GM18526 (cell line): ENCODE results near the gene RNFT2.

Source experiments
- POLR2A ChIP-seq: IDR thresholded peaks from 3 replicates; pipeline ENCODE4 v1.6.1; 2011; ENCODE audit not compliant: insufficient read length; ENCODE audit errors: extremely low read depth

The RNFT2 gene

GRCh38 chr12:116862167-116862566, 124.1 kb downstream of the RNFT2 start:
- no peak for TF ChIP-seq POLR2A

GRCh38 chr12:116863275-116863767, 125.2 kb downstream of the RNFT2 start:
- TF ChIP-seq POLR2A, result no peak

- no peak for TF ChIP-seq POLR2A
These were observed 126.5 kb downstream of the RNFT2 start for GRCh38 chr12:116864371-116865160.

- no peak for TF ChIP-seq POLR2A
These were observed 129.4 kb downstream of the RNFT2 start for GRCh38 chr12:116867523-116867922.

- TF ChIP-seq POLR2A, result no peak
These were observed 132.2 kb downstream of the RNFT2 start for GRCh38 chr12:116870306-116870705.

- no peak for TF ChIP-seq POLR2A
These were observed 136.3 kb downstream of the RNFT2 start for GRCh38 chr12:116874324-116874995.

GRCh38 chr12:116876151-116876869, 138.2 kb downstream of the RNFT2 start:
- no peak for TF ChIP-seq POLR2A

- no peak for TF ChIP-seq POLR2A
These were observed 140.7 kb downstream of the RNFT2 start for GRCh38 chr12:116878567-116879508.

- TF ChIP-seq POLR2A, result no peak
These were observed 141.5 kb downstream of the RNFT2 start for GRCh38 chr12:116879509-116880212.

- no peak for TF ChIP-seq POLR2A
These were observed 142.2 kb downstream of the RNFT2 start for GRCh38 chr12:116880213-116880816.

GRCh38 chr12:116880817-116881324, 142.8 kb downstream of the RNFT2 start:
- TF ChIP-seq POLR2A, result no peak

GRCh38 chr12:116881325-116881876, 143.3 kb downstream of the RNFT2 start, which contains the start of gene HRK:
TSS of gene HRK (minus strand) at chr12:116881441. CDS start at chr12:116881307, 134 bp downstream.
- no peak for TF ChIP-seq POLR2A
